Activated T-cell treated with anti-CD3 and anti-CD28 coated beads, Interleukin-2, amount 50 U/mL, for 24 hours (primary cell): Measurements from ENCODE around the gene ZNF594.
"Not testable (repeated sequence)": the region's sequence is repeated elsewhere in the genome, so short reads cannot be mapped to it uniquely, and the experiment has no call there.

Experiments used
- DNase-seq: peaks from one replicate; pipeline ENCODE4 v3.0.0-alpha.2; 2020
- H3K27ac Mint-ChIP-seq: 2 replicates; pipeline ENCODE4 v1.8.0; 2020; ENCODE audit warnings: mild to moderate bottlenecking, mixed read lengths
- H3K27me3 Mint-ChIP-seq: 2 replicates; pipeline ENCODE4 v1.8.0; 2020; ENCODE audit warnings: mixed read lengths
- H3K36me3 Mint-ChIP-seq: 2 replicates; pipeline ENCODE4 v1.8.0; 2020; ENCODE audit warnings: low read depth, mixed read lengths
- H3K4me1 Mint-ChIP-seq: 2 replicates; pipeline ENCODE4 v1.8.0; 2020; ENCODE audit warnings: low read depth, mixed read lengths
- H3K4me3 Mint-ChIP-seq: 2 replicates; pipeline ENCODE4 v1.8.0; 2020; ENCODE audit warnings: mild to moderate bottlenecking, moderate library complexity, mixed read lengths
- H3K9me3 Mint-ChIP-seq: 2 replicates; pipeline ENCODE4 v1.8.0; 2020; ENCODE audit warnings: mixed read lengths

The ZNF594 gene

DNA sequence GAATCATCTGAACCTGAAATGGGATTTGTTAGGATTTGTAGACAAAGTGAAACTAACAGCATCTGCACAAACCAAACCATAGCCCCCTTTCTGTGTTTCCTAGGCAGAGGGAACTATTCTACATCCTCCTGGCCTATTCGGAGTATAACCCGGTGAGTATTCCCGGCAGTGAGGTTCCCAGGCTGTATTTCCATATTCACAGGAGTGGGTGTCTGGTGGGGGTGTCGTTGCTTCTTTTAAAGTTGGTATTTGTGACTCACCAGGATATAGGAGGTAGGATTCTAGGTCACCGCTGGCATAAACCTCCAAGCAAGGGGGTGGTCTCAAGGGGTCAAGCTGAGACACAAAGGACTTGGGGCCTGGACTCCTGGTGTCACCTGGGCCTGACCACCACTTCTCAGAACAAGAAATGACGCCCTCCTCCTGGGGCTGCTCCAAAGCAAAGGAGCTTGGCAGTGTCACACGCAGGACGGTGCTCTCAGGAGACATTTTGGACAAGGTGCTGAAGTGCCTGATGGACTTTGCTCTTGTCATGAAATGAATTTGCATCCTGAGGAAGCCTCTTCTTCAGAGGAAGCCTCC lies 56.4 kb downstream of the ZNF594 start:
- not testable (repeated sequence) for H3K4me3 Mint-ChIP-seq, H3K27ac Mint-ChIP-seq, H3K36me3 Mint-ChIP-seq, DNase-seq, H3K4me1 Mint-ChIP-seq, H3K27me3 Mint-ChIP-seq, H3K9me3 Mint-ChIP-seq

DNA sequence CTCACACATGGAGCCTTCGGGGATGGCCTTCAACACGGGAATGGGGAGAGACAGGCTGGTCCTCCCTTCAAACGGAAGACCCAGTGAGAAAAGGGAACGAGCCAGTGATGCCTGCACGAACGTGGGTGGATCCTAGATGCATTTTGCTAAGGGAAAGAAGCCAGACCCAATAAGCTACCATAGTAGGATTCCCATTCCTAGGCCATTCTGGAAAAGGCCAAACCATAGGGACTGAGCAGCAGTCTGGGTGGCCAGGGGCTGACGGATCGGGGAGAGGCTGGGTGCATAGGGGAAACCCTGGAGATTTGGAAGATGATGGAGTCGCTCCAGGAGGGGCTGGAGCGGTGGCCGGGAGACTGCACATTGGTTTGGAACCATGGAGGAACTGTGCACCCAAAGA lies 57.1 kb downstream of the ZNF594 start:
- not testable (repeated sequence) for H3K9me3 Mint-ChIP-seq, H3K27ac Mint-ChIP-seq

DNA sequence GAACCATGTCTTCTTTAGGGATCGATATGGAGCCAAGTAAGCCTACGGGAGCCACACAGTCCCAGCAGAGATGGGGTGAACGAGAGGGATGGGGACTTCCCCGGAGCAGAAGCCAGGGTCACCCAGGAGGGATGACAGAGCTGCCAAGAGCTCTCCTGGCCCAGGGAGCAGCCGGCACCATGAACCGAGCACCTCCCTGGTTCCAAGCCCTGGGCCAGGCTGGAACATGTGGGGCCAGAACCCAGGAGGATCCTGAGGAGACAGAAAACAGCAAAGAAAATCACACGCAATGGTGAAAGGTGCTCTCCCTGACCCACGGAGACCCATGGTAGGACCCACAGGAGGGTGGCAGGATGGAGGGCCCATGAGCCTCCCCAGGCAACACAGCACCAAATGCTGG lies 57.7 kb downstream of the ZNF594 start:
- not testable (repeated sequence) for H3K9me3 Mint-ChIP-seq, H3K36me3 Mint-ChIP-seq, H3K4me3 Mint-ChIP-seq, DNase-seq, H3K27me3 Mint-ChIP-seq, H3K4me1 Mint-ChIP-seq, H3K27ac Mint-ChIP-seq

More for the DNA sequence above, 57.1 kb downstream of the ZNF594 start:
- not testable (repeated sequence) for H3K27me3 Mint-ChIP-seq, H3K36me3 Mint-ChIP-seq, H3K4me1 Mint-ChIP-seq, H3K4me3 Mint-ChIP-seq, DNase-seq

DNA sequence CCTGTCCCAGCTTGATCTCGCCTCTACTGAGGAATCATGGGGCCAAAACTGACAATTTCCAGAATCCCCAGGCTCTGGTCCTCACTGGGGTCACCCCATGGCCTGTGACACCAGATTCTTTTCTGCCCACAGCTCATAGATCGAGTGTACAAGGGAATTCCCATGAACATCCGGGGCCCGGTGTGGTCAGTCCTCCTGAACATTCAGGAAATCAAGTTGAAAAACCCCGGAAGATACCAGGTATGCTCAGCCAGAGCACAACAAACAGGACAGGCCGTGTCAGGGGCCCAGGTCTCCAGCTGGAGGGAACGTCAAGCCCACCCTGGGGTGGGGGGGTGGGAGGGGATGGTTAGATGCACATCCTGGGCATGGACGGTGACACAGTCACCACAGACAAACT lies 58.4 kb downstream of the ZNF594 start:
- Mint-ChIP-seq H3K9me3 (no peaks in the 10 kb centered on the region), H3K4me1 (no peaks in the 10 kb centered on the region), H3K36me3 (no peaks in the 10 kb centered on the region), H3K4me3 (no peak overlapping the region), H3K27ac (no peak overlapping the region), H3K27me3 (no peaks in the 10 kb centered on the region)
- DNase-seq = no peak

DNA sequence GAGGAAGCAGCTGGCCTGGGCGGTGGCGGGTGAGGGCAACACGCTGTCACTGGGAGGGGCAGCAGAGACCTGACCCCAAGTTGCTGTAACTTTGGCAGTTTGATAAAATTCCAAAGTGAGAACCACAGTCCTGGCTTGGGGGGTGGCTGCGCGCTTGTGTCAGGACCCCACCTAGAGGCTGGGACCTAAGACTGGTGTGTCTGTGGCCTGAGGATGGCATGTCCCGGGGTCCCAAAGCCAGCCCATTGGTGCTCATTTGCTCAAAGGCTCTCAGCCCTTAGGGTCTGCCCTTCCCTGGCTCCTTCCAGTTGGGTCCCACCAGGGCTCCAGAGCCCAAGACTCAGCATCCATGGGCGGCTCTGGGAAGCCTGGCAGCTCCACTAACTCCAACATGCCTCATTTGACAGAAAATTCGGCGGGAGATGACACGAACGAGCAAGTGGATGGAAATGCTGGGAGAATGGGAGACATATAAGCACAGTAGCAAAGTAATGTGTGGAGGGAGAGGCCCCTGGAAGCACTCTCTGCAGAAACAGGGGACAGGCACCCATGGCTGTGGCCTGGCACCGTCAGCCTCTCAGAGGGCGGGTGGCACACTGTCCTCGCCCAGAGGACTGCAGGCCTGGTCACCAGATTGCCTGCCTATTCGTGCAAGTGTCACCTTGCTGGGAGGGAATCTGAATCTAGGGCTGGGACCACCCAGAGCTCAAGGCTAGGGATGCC lies 59.0 kb downstream of the ZNF594 start:
- not testable (repeated sequence) for H3K9me3 Mint-ChIP-seq, H3K4me1 Mint-ChIP-seq, DNase-seq, H3K36me3 Mint-ChIP-seq, H3K4me3 Mint-ChIP-seq, H3K27me3 Mint-ChIP-seq, H3K27ac Mint-ChIP-seq

DNA sequence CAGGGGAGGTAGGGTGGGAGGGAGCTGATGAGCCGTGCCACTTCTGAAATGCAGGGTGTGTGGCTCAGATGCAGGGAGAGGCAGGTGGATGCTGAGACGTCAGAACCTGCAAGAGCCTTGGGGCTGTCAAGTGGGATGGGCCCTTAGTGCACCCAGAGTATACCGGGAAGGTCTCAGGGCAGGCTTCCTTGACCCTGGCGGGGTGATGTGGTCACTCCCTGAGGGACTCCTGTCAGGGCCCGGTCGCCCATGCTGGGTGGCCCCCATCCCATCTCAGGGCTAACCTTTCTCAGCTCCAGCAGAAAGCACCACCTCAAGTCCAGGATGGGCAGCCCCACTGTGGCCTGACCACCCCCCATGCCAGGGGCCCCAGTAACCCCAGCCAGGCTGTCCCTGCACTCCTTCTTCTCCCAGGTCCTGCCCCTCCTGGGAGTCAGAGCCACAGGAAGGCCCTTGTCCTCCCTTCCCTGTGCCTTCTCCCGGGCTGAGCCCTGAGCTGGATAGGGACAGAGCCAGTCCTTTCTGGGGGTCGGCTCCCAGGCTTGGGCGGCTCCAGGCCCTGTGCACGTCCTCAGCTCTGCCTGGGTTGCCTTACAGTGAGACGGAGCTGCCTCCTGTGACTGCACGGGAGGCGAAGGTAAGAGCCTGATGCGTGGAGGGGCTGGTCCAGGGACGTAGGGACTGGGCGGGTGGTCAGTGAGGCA lies 59.7 kb downstream of the ZNF594 start:
- H3K4me3 Mint-ChIP-seq, DNase-seq, H3K27me3 Mint-ChIP-seq, H3K9me3 Mint-ChIP-seq, H3K4me1 Mint-ChIP-seq, H3K36me3 Mint-ChIP-seq, H3K27ac Mint-ChIP-seq: not testable (repeated sequence)

DNA sequence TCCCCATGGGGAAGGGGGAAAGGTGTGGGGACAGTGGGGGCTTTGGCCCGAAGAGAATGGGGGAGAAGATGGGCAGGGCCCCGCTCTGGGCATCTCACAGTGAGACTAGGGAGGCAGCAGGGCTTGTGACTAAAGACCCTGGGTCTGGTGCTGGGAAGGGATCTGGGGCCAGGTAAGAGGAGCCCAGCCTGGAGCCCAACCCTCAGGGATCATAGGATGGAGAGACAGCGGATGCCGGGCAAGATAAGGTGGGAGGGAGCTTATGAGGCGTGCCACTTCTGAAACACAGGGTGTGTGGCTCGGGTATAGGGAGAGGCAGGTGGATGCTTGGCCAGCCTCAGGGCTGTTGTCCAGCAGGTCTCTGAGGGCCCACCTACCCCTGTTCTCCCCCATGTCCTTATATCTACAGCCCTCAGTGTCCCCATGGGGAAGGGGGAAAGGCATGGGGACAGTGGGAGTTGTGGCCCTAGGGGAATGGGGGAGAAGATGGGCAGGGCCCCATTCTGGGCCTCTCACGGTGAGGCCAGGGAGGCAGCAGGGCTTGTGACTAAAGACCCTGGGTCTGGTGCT lies 60.4 kb downstream of the ZNF594 start:
- peaks cover 6% of the 10 kb centered on the region for H3K27me3 Mint-ChIP-seq
- H3K4me1 Mint-ChIP-seq = no peaks in the 10 kb centered on the region
- no peaks in the 10 kb centered on the region for H3K9me3 Mint-ChIP-seq
- H3K27ac Mint-ChIP-seq = no peak overlapping the region
- no peak for DNase-seq
- no peaks in the 10 kb centered on the region for H3K36me3 Mint-ChIP-seq
- no peak overlapping the region for H3K4me3 Mint-ChIP-seq

DNA sequence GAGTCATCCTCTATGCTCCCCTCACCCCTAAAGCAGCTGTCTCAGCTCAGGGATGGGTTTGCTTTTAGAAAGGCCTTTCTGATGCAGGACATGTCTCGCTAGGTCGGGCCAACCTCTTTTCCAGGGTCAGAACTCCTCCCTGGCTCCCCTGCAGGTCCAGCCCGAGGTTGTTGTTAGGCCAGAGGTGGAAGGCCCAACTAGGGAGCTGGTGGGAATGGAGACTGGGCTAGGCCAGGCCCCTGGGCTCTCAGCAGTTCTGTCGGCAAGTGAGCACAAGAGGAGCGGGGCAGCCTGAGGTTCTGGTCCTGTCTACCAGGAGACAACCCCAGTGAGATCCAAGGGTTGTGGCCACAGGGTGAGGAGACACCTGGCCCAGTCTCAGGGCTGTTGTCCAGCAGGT lies 61.0 kb downstream of the ZNF594 start:
- H3K36me3 Mint-ChIP-seq, H3K4me1 Mint-ChIP-seq, H3K27ac Mint-ChIP-seq, DNase-seq, H3K27me3 Mint-ChIP-seq, H3K4me3 Mint-ChIP-seq, H3K9me3 Mint-ChIP-seq: not testable (repeated sequence)

DNA sequence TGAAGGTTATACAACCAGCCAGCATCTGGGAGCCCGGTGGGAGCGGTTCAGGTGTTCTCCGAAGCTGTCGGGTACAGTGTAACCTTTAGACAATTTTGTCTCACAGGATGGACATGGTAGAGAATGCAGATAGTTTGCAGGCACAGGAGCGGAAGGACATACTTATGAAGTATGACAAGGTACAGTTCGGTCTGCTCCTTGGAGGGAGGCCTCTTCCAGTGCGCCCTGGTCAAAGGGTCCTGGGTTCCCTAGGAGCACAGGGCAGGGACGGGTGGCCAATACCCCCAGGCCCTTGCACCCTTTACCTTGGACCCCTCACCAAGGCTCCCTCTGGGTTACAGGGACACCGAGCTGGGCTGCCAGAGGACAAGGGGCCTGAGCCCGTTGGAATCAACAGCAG lies 61.4 kb downstream of the ZNF594 start:
- H3K36me3 Mint-ChIP-seq, H3K27ac Mint-ChIP-seq, DNase-seq, H3K27me3 Mint-ChIP-seq, H3K9me3 Mint-ChIP-seq, H3K4me3 Mint-ChIP-seq, H3K4me1 Mint-ChIP-seq: not testable (repeated sequence)

DNA sequence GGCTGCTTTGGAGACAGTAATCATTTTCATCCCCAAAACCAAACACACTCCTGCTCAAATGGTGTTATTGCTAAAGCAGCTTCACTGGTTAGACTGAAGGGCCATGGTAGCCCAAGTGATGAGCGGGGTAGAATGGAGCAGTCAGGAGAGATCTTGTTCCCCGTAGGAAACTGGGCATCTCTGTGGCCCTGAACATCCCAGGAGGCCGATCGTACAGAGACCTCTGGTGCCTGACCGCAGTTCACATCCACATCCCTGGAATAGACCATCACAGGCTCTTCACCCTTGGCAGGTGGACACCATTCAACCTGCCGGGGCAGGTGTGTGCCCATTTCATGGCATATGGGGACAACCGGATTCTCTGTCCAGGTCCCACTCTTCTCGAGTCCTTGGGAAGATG lies 61.9 kb downstream of the ZNF594 start:
- not testable (repeated sequence) for H3K4me1 Mint-ChIP-seq, H3K36me3 Mint-ChIP-seq, H3K9me3 Mint-ChIP-seq, H3K27ac Mint-ChIP-seq, DNase-seq, H3K4me3 Mint-ChIP-seq
- H3K27me3 Mint-ChIP-seq = peaks cover 11% of the 10 kb centered on the region
